A673 (cell line): ENCODE data around the gene MYPOP. TPM values are rescaled to one million over a fixed set of nuclear protein-coding genes. Genes with fewer than 3 reads are reported as not detected.

Experiments used
- BruUV-seq: library from RNA; stranded (reverse); fragments of 400-500 nt; replicated peaks from 2 replicates; lab custom pipeline; 2021; lab: Mats Ljungman, UMichigan
- CTCF ChIA-PET: fragments of 300-600 bp; sonication (Branson Sonifier 250); formaldehyde crosslinking; loops from one replicate; lab custom pipeline; 2022; ENCODE audit warnings: antibody characterized with exemption; lab: Charles Lee
- POLR2A ChIA-PET: fragments of 300-600 bp; sonication (Branson Sonifier 250); formaldehyde crosslinking; loops from one replicate; lab custom pipeline; 2022; ENCODE audit warnings: antibody characterized with exemption; ENCODE audit not compliant: low non-redundant PET; lab: Charles Lee
- DNase-seq: peaks from one replicate; pipeline ENCODE4 v3.0.0-alpha.2; 2015; ENCODE audit warnings: low spot score
- H3K27ac ChIP-seq: fragments of 200-600 bp; sonication (generic); 2 replicates; pipeline ENCODE4 v1.5.1; 2016; ENCODE audit warnings: mixed run types, low read depth, mild to moderate bottlenecking, mixed read lengths, antibody characterized with exemption, low read length; ENCODE audit not compliant: poor library complexity, severe bottlenecking
- H3K27me3 ChIP-seq: fragments of 200-600 bp; sonication (generic); replicated peaks from 2 replicates; pipeline ENCODE4 v1.6.1; 2017; ENCODE audit warnings: mixed run types, low read depth, mild to moderate bottlenecking, mixed read lengths, antibody characterized with exemption, low read length; ENCODE audit not compliant: insufficient read depth, poor library complexity
- H3K36me3 ChIP-seq: fragments of 200-600 bp; sonication (generic); 2 replicates; pipeline ENCODE4 v1.6.1; 2016; ENCODE audit warnings: mixed run types, mild to moderate bottlenecking, mixed read lengths, antibody characterized with exemption, low read length; ENCODE audit not compliant: insufficient read depth, poor library complexity, severe bottlenecking
- H3K4me1 ChIP-seq: fragments of 200-600 bp; sonication (generic); 2 replicates; pipeline ENCODE4 v1.6.1; 2017; ENCODE audit warnings: mixed run types, mild to moderate bottlenecking, mixed read lengths, antibody characterized with exemption, low read length; ENCODE audit not compliant: insufficient read depth, poor library complexity, severe bottlenecking
- H3K4me3 ChIP-seq: fragments of 200-600 bp; sonication (generic); 2 replicates; pipeline ENCODE4 v1.5.1; 2016; ENCODE audit warnings: low read depth, mixed run types, mild to moderate bottlenecking, mixed read lengths, low read length; ENCODE audit not compliant: poor library complexity, severe bottlenecking
- H3K9me3 ChIP-seq: fragments of 200-600 bp; sonication (generic); 2 replicates; pipeline ENCODE4 v1.6.1; 2016; ENCODE audit warnings: mixed run types, low read depth, mild to moderate bottlenecking, mixed read lengths, antibody characterized with exemption, low read length; ENCODE audit not compliant: poor library complexity, severe bottlenecking
- EZH2 ChIP-seq: fragments of 200-600 bp; sonication (generic); IDR thresholded peaks from 2 replicates; pipeline ENCODE4 v1.6.1; 2017; ENCODE audit warnings: borderline replicate concordance, low read depth, mild to moderate bottlenecking, mixed read lengths, antibody characterized with exemption, low read length; ENCODE audit not compliant: poor library complexity, severe bottlenecking
- intact Hi-C: fragments of 100-400 bp; cut with micrococcal nuclease; formaldehyde crosslinking; loops from one replicate; pipeline ENCODE4 v1.10.0; 2022; ENCODE audit not compliant: unreplicated experiment
- total RNA-seq: library from RNA; stranded (reverse); gene quantifications from 2 replicates; pipeline ENCODE4 v1.2.3, GENCODE V29; 2021
- TF ChIP-seq, protein P1 (sequence below): fragments of 300-800, 200-600 bp; sonication (generic); conservative IDR thresholded peaks from 2 replicates; pipeline ENCODE4 v1.5.1; 2017; ENCODE audit warnings: low read depth, mild to moderate bottlenecking, antibody characterized with exemption, low read length, moderate library complexity, mixed read lengths

Gene MYPOP
- total RNA-seq, 1 experiment from 2014 or later: 13.5 TPM

DNA sequence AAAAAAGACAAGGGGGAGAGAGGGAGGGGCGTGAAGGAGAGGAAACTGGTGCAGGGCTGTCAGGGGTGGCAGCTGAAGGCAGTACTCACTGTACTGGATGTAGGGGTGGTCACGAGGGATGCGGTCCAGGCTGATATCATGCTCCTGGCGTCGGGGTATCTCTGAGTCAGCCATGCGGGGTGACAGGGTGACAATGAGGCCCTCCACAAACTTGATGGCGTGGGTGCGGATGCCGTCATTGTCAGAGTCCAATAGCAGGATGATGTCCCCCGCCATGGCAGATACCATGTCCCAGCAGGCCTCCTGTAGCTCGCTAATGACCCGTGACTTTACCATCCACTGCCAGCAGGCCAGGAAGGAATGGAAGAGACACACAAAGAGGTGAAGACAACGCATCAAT lies 54.8 kb downstream of the MYPOP start:
- H3K4me1 ChIP-seq: no peaks in the 10 kb centered on the region
- H3K4me3 ChIP-seq: no peak overlapping the region
- ChIA-PET POLR2A (no interaction called here), CTCF (no interaction called here)
- peaks cover 81% of the 10 kb centered on the region for H3K36me3 ChIP-seq
- H3K27ac ChIP-seq: no peak overlapping the region
- no peak for TF ChIP-seq EZH2
- TF ChIP-seq, protein P1, sequence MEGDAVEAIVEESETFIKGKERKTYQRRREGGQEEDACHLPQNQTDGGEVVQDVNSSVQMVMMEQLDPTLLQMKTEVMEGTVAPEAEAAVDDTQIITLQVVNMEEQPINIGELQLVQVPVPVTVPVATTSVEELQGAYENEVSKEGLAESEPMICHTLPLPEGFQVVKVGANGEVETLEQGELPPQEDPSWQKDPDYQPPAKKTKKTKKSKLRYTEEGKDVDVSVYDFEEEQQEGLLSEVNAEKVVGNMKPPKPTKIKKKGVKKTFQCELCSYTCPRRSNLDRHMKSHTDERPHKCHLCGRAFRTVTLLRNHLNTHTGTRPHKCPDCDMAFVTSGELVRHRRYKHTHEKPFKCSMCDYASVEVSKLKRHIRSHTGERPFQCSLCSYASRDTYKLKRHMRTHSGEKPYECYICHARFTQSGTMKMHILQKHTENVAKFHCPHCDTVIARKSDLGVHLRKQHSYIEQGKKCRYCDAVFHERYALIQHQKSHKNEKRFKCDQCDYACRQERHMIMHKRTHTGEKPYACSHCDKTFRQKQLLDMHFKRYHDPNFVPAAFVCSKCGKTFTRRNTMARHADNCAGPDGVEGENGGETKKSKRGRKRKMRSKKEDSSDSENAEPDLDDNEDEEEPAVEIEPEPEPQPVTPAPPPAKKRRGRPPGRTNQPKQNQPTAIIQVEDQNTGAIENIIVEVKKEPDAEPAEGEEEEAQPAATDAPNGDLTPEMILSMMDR: no peak
- no peak for DNase-seq
- intact Hi-C loops: no loop called here
- H3K27me3 ChIP-seq: no peaks in the 10 kb centered on the region
- no TSS peak for BruUV-seq
- H3K9me3 ChIP-seq: no peaks in the 10 kb centered on the region

- ChIA-PET POLR2A (no interaction called here), CTCF (interaction anchor here (0.6 kb wide), 1 partner anchor 687 kb away, joined by 3 read pairs; no protein-coding TSS in a partner anchor)
- no peak for DNase-seq
- Histone ChIP-seq H3K36me3 (peaks cover 81% of the 10 kb centered on the region), H3K27me3 (no peaks in the 10 kb centered on the region), H3K4me1 (no peaks in the 10 kb centered on the region), H3K4me3 (no peak overlapping the region), H3K9me3 (no peaks in the 10 kb centered on the region), H3K27ac (no peak overlapping the region)
- no TSS peak for BruUV-seq
- intact Hi-C loops: no loop called here
- TF ChIP-seq EZH2: no peak
- TF ChIP-seq, protein P1: no peak
Observed at GRCh38 chr19:45842198-45842597, 60.2 kb downstream of the MYPOP start.

Other genes with a start within 250 kb of the MYPOP start
- 0.45 and 1.0 TPM in 2 replicates for gene GIPR, start 234.4 kb downstream of the MYPOP start, total RNA-seq
- gene SNRPD2, start 210.7 kb downstream of the MYPOP start, total RNA-seq: 590 and 597 TPM in 2 replicates
- gene QPCTL, start 209.9 kb downstream of the MYPOP start, total RNA-seq: 12.8 and 17.4 TPM in 2 replicates
- 18.8 and 24.3 TPM in 2 replicates for gene FBXO46, start 171.7 kb downstream of the MYPOP start, total RNA-seq
- gene MEIOSIN, start 169.2 kb downstream of the MYPOP start, total RNA-seq: not detected in 2 replicates
- gene SIX5, start 133.4 kb downstream of the MYPOP start, total RNA-seq: 23.6 and 26.7 TPM in 2 replicates
- 79.9 and 82.0 TPM in 2 replicates for gene DMPK, start 120.1 kb downstream of the MYPOP start, total RNA-seq
- gene DMWD, start 109.8 kb downstream of the MYPOP start, total RNA-seq: 79.2 and 86.7 TPM in 2 replicates
- gene RSPH6A, start 87.3 kb downstream of the MYPOP start, total RNA-seq: 0.15 and 0.19 TPM in 2 replicates
- gene SYMPK, start 39.5 kb downstream of the MYPOP start, total RNA-seq: 85.5 and 92.4 TPM in 2 replicates
- gene FOXA3, start 38.3 kb downstream of the MYPOP start, total RNA-seq: not detected in 2 replicates
- 29.7 and 34.5 TPM in 2 replicates for gene IRF2BP1, start 16.5 kb downstream of the MYPOP start, total RNA-seq
- gene NANOS2, start 12.2 kb upstream of the MYPOP start, total RNA-seq: not detected in 2 replicates
- not detected in 2 replicates for gene NOVA2, start 71.3 kb upstream of the MYPOP start, total RNA-seq
- 15.4 and 16.5 TPM in 2 replicates for gene CCDC61, start 92.9 kb upstream of the MYPOP start, total RNA-seq
- gene PGLYRP1, start 120.4 kb upstream of the MYPOP start, total RNA-seq: not detected in 2 replicates
- gene IGFL4, start 138.4 kb upstream of the MYPOP start, total RNA-seq: not detected in 2 replicates
- gene IGFL3, start 222.1 kb upstream of the MYPOP start, total RNA-seq: not detected in 2 replicates
- 0.45 and 0.59 TPM in 2 replicates for gene IGFL2, start 245.6 kb upstream of the MYPOP start, total RNA-seq